ENCODE results near the gene RBP3.

Gene RBP3

GRCh38 chr10:47335906-47336305 is 12.3 kb upstream of the RBP3 start:
- in situ Hi-C loops (cut with MboI; ENCODE audit: low sequenced_read_pairs), result no loop called here

- in situ Hi-C loops (cut with MboI; ENCODE audit: low sequenced_read_pairs), result no loop called here
These were observed 11.6 kb upstream of the RBP3 start for GRCh38 chr10:47336387-47337134.

- in situ Hi-C loops (cut with MboI; ENCODE audit: low sequenced_read_pairs), result no loop called here
These were observed 10.9 kb upstream of the RBP3 start for GRCh38 chr10:47337310-47337709.

- in situ Hi-C loops (cut with MboI; ENCODE audit: low sequenced_read_pairs), result no loop called here
These were observed 8.9 kb upstream of the RBP3 start for GRCh38 chr10:47339186-47339735.

- in situ Hi-C loops (cut with MboI; ENCODE audit: low sequenced_read_pairs), result no loop called here
These were observed 8.2 kb upstream of the RBP3 start for GRCh38 chr10:47339759-47340607.

- in situ Hi-C loops (cut with MboI; ENCODE audit: low sequenced_read_pairs), result no loop called here
These were observed 7.5 kb upstream of the RBP3 start for GRCh38 chr10:47340608-47341170.

- in situ Hi-C loops (cut with MboI; ENCODE audit: low sequenced_read_pairs), result no loop called here
These were observed 2.9 kb upstream of the RBP3 start for GRCh38 chr10:47344996-47345870.

GRCh38 chr10:47346581-47347302 is 1.4 kb upstream of the RBP3 start:
- in situ Hi-C loops (cut with MboI; ENCODE audit: low sequenced_read_pairs), result no loop called here

- in situ Hi-C loops (cut with MboI; ENCODE audit: low sequenced_read_pairs), result no loop called here
These were observed 874 bp upstream of the RBP3 start for GRCh38 chr10:47347303-47347675.

- in situ Hi-C loops (cut with MboI; ENCODE audit: low sequenced_read_pairs), result no loop called here
These were observed 703 bp downstream of the RBP3 start for GRCh38 chr10:47348661-47349470.

- in situ Hi-C loops (cut with MboI; ENCODE audit: low sequenced_read_pairs), result no loop called here
These were observed 1.4 kb downstream of the RBP3 start for GRCh38 chr10:47349516-47349915.

GRCh38 chr10:47349941-47350371 is 1.8 kb downstream of the RBP3 start:
- in situ Hi-C loops (cut with MboI; ENCODE audit: low sequenced_read_pairs), result no loop called here

- in situ Hi-C loops (cut with MboI; ENCODE audit: low sequenced_read_pairs), result no loop called here
These were observed 2.8 kb downstream of the RBP3 start for GRCh38 chr10:47350671-47351640.

GRCh38 chr10:47351899-47352815 is 4.0 kb downstream of the RBP3 start:
- in situ Hi-C loops (cut with MboI; ENCODE audit: low sequenced_read_pairs), result no loop called here

- in situ Hi-C loops (cut with MboI; ENCODE audit: low sequenced_read_pairs), result no loop called here
These were observed 5.2 kb downstream of the RBP3 start for GRCh38 chr10:47353351-47353750.

GRCh38 chr10:47354165-47354564 is 6.0 kb downstream of the RBP3 start:
- in situ Hi-C loops (cut with MboI; ENCODE audit: low sequenced_read_pairs), result no loop called here

GRCh38 chr10:47354900-47355299 is 6.7 kb downstream of the RBP3 start:
- in situ Hi-C loops (cut with MboI; ENCODE audit: low sequenced_read_pairs), result no loop called here

All from HL-60/S4 (cell line).